Stimulated activated naive CD4-positive, alpha-beta T cell treated with Interleukin-2 at 50 U/mL for 16 hours (primary cell): ENCODE measurements around the gene TNFRSF4.
"Not testable (repeated sequence)": the region's sequence is repeated elsewhere in the genome, so short reads cannot be mapped to it uniquely, and the experiment has no call there.

Experiments
- DNase-seq: peaks from one replicate; lab custom pipeline; 2025; lab: John Stamatoyannopoulos, UW

Gene TNFRSF4

GRCh38 chr1:1202831-1203560 is 11.0 kb downstream of the TNFRSF4 start:
- no peak for DNase-seq

DNA sequence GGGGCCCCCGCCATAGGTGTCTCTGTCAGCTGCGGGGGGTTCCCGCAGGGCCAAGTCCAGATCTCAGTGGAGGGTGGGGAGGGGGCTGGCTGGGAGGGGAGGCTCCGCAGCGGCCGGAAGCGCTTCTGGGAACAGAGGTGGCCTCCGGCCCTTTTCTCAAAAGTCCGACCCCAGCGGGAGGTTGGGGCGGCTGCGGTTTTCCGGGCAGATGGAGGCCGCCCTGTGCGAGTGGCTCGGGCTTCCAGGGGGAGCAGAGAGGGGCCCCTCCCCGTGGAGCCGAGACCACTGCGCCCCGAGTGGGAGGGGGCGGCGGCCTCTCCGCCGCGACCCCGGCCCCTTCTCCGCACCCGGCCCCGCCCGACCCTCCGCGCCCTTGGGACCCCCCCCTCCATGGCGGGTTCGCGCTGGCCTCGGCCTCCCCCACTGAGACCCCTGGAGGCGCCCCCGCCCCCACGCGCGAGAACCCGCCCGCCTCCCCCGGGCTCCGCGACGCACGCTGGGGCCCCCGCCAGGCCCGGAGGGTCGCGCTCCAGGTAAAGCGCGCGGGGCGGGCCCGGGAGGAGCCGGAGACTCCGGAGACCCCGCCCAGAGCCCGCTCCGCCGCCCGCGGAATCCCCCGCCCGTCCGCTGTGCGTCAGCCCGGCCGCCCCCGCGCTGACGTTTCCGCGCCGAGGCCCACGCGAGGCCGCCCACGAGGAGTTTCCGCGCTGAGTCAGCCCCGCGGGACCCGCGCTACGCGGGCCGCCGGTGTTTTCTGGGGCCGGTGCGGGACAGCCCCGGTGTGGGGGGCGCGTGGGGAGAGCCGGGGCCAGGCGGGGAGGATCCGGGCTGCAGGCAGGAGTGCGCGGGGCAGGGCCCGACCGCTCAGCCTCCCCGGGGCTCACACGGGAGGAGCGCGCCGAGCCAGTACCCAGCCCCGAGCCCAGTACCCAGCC is 12.8 kb downstream of the TNFRSF4 start:
- DNase-seq: peak; percentile 90

- DNase-seq: no peak
Measured at GRCh38 chr1:1199961-1200875, 13.7 kb downstream of the TNFRSF4 start.

DNA sequence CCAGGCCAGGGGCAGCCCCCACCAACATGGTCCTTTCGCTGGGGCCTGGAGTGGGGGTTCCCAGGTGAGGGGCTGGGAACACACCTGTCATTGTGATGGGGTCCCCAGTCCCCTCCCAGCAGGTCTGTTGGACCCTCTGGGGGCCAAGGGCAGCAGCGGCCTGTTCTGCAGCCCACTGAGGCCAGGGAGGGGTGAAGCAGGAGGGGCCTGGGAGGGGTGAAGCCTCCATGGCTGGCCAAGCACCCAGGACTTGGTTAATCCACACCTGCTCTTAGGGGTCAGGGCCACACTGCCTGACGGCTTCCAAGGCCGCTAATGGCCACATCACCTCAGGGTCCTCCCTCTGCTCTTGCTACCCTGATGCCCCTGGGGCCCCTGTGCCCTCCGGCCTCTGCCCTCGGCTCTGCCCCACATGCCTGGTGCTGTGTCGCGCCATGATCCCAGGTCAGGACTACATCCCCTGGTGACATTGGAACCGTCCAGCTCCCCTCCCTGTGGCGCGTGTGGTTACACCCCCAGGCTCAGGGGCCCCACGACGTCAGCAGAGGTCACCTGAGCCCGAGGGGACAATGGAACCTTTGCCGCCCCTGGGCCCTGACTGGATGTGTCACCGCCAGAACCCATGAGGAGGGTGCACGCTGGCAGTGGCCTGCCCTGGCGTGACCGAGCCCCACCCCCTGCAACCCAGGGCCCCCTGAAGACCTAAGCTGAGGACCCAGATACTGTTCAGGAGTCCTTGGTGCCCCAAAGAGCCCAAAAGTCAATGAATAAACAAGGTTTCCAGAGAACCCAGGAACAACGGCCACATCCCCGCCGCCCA is 14.6 kb downstream of the TNFRSF4 start:
- DNase-seq: no peak

DNA sequence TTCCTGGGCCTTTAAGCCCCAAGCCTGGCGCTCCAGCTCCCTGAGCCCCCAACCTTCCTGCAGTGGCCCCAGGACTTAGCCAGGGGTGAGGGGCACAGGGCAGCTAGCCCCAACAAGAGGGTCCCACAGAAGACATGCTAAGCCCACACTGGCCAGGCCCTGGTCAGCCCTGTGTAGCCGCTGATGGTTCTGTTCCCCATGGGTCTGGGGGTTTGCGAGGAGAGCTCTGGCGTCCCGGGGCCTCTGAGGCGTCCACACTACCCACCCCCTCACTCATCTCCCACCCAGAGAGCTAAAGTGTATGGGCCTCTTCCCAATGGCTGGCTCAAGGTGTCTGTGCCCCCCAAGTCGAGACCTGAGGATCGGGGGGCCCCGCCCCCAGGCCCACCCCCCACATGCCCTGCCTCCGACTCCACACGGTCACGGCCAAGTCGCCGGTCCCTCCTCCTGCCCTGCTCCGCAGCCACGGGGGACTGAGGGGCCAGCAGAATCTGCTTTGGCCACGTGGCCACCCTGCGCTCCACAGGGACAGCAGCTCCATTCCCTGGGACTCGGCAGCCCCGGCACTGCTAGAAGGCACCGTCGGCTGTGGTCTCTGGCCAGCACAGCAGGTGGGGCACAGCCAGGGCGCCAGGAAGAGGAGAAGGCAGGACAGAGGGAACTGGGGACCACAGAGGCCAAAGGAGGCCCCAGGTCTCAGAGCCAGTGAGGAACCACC is 15.4 kb downstream of the TNFRSF4 start:
- DNase-seq: no peak

DNA sequence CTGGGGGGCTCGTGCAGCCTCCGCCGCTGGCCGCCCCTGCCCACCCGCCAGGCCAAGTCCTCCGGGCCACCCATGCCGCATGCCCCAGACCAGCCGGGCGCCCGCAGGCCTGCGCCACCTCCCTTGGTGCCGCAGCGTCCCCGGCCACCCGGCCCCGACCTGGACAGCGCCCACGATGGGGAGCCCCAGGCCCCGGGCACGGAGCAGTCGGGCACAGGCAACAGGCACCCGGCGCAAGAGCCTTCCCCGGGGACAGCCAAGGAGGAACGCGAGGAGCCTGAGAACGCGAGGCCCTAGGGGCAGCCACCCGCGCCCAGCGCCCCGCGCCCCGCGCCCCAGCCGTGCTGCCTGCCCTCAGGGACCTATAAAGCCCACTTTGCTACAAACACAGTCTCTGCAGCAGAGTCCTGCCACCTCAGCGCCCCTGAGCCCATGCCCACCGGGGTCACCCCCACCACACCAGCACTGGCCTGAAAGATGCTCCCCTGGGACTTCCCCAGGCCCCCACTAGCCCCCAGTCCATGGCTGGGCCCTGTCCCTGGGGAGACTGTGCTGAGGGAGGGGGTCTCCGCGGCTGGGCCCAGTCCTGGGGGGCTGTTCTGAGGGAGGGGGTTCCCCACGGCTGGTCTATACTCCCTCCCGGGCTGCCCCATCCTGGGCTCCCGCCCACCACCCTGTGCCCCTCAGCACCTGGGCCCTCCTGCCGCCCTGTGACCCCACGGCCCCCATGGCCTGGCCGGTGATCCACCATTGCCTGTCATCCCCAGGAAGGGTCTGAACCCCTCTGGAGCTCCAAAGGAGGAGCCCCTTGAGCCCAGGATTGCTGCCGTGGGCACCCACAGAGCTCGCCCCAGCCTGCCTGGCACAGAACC is 16.2 kb downstream of the TNFRSF4 start:
- no peak for DNase-seq

- no peak for DNase-seq
Measured at GRCh38 chr1:1197188-1197500, 16.8 kb downstream of the TNFRSF4 start.

GRCh38 chr1:1196431-1197187 is 17.3 kb downstream of the TNFRSF4 start:
- DNase-seq: no peak

DNA sequence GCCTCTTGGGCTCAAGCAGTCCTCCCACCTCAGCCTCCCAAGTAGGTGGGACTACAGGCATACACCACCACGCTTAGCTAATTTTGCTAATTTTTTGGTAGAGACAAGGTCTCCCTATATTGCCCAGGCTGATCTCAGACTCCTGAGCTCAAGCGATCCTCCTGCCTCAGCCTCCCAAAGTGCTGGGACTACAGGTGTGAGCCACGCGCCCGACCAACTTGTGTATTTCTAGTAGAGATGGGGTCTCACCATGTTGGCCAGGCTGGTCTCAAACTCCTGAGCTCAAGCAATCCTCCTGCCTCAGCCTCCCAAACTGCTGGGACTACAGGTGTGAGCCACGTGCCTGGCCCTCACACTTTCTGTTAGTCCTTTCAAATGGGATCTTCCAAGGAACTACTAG is 18.2 kb downstream of the TNFRSF4 start:
- DNase-seq: not testable (repeated sequence)

GRCh38 chr1:1194723-1195122 is 19.2 kb downstream of the TNFRSF4 start:
- DNase-seq: no peak

DNA sequence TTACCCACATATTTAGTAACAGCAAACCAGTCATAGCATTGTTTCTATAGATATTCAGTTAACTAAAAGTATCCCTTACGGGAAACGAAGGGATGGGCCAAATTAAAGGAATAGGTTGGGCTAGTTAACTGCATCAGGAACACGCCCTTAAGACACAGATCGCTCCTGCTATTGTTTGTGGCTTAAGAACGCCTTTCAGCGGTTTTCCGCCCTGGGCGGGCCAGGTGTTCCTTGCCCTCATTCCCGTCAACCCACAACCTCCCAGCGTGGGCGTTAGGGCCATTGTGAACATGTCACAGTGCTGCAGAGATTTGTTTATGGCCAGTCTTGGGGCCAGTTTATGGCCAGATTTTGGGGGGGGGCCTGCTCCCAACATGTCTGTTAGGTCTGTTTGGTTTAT is 22.2 kb downstream of the TNFRSF4 start:
- DNase-seq: no peak

DNA sequence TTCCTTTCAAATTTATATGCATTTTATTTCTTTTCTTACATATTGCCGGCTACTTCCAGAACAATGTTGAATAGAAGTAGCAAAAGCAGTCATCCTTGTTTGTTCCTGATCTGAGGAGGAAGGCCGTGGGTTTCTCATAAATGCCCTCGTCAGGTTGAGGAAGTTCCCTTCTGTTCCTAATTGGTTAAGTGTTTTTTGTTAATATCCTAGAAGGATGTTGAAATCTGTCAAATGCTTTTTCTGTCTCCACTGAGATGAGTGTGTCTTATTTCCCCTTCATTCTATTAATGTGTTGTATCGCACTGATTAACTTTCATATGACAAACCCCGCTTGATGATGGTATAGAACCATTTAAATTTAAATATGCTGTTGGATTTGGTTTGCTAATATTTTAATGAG is 24.8 kb downstream of the TNFRSF4 start:
- no peak for DNase-seq

- no peak for DNase-seq
Measured at GRCh38 chr1:1187938-1188337, 26.0 kb downstream of the TNFRSF4 start.

GRCh38 chr1:1185101-1185765 is 28.7 kb downstream of the TNFRSF4 start:
- DNase-seq: no peak

DNA sequence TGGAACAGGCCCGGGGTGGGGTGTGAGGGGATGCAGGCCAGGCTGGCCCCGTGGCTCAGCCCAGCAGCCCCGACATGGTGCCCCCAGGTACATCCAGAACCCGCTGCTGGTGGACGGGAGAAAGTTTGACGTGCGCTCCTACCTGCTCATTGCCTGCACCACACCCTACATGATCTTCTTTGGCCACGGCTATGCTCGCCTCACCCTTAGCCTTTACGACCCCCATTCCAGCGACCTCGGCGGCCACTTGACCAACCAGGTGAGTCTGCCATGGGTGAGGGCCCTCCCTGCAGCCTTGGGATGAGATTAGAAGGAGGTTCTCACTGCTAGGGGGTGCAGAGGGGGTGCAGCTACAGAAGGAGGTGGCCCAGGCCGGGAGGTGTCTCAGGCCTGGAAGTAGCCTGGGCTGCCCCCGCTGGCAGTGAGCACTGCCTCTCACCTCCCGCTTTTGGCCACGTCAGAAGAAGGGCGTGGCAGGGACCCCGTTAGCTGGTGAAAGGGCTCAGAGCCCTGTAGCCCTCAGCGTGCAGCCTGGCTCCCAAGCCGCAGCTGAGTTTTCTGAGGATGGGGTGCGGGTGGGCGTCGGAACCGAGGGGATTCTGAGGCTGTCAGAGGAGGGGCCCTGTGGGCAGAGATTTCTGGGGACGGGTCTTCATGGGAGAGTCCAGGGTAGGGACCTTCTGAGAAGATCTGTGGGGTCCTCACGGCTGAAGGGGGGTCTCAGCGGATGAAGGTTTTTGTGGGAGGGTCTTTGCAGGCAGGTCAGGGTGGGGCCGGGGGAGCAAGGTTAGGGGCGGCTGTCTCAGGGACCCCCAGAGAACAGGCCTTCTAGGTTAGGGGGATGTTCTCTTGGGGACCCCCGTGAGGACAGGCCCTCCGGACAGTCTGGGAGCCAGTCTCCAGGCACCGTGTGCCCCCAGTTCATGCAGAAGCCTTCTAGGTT is 29.8 kb downstream of the TNFRSF4 start:
- DNase-seq: no peak

DNA sequence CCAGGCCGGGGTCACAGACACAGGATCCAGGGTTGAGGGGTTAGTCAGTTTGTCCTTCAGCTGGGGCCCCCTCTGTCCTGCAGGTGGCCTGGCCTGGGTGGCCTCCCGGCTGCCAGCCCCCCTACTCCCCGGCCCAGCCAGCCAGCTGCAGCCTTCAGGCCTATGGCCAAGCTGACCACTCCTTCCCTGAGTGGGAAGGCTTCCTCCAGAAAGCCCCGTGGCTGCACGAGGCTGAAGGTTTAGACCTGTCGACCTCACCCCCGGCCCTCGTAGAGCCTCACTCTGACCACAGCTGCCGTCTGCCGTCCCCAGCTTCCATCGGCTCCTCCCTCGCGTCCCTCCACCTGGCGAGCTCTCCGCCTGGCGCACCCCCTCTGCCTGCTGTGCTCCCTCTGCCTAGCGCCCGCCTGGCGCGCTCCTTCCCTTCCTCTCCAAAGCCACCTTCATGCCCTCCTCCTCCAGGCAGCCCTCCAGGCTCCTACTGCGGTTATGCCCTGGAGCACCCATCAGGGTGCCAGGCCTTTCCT is 30.7 kb downstream of the TNFRSF4 start:
- no peak for DNase-seq
